Fibroblast of the aortic adventitia (primary cell): Measurements from ENCODE around the gene RHBDD3. TPM values are rescaled to one million over a fixed set of nuclear protein-coding genes. Genes with fewer than 3 reads are reported as not detected.
"Not testable (repeated sequence)": the region's sequence is repeated elsewhere in the genome, so short reads cannot be mapped to it uniquely, and the experiment has no call there.

Experiments
- DNase-seq: peaks from one replicate; pipeline ENCODE4 v3.0.0-alpha.2; 2010; ENCODE audit warnings: low read depth
- H3K4me3 ChIP-seq: 2 replicates; pipeline ENCODE4 v1.5.1; 2011; ENCODE audit warnings: low read depth, mild to moderate bottlenecking, control low read depth, low read length, moderate library complexity
- total RNA-seq: library from RNA; depleted of rRNA; stranded (reverse); fragments of >200 nt; gene quantifications from 2 replicates; pipeline ENCODE4 v1.2.3, GENCODE V29; 2012; ENCODE audit warnings: low replicate concordance
- TF ChIP-seq, protein P1 (sequence below): IDR thresholded peaks from 2 replicates; pipeline ENCODE4 v1.5.1; 2011; ENCODE audit warnings: mild to moderate bottlenecking, low read length, control low read depth, inconsistent platforms; ENCODE audit not compliant: insufficient read depth

Gene RHBDD3
- total RNA-seq, 1 donor = 22.0 TPM

DNA sequence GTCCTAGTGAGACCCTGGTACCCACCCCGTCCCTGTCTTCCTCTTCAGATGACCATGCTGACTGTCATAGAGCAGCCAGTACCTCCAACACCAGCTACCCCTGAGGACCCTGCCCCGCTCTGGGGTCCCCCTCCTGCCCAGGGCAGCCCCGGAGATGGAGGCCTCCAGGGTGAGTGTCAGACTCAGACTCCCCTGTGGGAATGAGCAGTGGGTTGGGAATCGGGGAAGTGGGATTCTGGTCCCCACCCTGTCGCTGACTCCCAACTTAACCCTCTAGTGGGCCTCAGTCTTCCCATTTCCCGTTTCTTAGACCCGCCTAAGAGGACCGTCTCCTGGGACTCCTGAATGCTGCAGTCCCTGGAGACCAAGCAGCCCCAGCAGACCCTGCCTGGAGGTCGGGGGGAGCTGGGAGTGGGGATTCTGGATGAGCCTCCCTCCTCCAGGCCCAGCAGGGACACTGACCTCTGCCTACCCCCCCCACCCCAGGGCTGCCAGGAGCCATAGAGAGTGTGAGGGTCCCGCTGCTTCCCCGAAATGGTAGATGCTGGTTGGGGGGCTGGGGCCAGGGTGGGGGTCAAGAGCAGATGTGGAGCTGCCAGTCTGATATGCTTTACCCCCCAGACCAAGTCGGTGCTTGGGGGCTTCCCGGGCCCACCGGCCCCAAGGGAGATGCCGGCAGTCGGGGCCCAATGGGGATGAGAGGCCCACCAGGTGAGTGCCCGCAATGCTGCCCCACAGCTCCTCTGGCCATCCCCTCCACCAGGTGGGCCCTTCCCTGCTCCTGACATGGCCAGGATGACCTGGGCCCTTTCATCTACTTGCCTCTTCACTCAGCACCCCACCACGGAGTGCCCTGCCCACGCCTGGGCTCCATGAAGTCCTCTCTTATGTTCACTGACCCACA is 36.6 kb downstream of the RHBDD3 start:
- no peak for DNase-seq
- TF ChIP-seq, protein P1, sequence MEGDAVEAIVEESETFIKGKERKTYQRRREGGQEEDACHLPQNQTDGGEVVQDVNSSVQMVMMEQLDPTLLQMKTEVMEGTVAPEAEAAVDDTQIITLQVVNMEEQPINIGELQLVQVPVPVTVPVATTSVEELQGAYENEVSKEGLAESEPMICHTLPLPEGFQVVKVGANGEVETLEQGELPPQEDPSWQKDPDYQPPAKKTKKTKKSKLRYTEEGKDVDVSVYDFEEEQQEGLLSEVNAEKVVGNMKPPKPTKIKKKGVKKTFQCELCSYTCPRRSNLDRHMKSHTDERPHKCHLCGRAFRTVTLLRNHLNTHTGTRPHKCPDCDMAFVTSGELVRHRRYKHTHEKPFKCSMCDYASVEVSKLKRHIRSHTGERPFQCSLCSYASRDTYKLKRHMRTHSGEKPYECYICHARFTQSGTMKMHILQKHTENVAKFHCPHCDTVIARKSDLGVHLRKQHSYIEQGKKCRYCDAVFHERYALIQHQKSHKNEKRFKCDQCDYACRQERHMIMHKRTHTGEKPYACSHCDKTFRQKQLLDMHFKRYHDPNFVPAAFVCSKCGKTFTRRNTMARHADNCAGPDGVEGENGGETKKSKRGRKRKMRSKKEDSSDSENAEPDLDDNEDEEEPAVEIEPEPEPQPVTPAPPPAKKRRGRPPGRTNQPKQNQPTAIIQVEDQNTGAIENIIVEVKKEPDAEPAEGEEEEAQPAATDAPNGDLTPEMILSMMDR = no peak
- H3K4me3 ChIP-seq = no peak overlapping the region

DNA sequence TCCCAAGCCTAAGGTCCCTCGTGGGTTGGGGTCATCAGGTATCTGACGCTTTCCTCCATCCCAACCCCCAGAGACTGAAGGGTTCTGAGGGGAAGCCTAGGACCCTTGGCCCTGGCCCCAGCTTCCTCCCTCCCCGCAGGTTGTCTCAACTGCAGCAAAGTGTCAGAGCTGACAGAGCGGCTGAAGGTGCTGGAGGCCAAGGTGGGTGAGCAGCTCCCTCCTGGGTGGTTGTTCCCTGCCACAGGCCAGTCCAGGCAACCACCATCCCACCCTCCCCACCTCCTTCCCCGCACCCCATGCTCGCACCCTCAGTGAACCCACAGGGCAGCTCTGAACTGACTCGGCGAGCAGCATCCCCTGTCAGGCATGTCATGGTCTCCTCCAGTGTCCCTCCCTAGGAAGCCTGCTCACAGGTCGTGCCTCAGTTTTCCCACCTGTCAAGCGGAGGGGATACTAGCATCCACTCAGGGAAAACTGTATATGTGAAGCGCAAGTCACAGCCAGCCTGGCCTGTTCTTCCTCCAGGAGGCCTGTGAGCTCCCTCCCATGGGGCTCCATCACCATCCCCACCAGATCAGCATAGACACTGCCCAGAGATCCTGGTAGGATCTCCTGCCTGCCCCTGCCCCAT is 41.3 kb downstream of the RHBDD3 start:
- TF ChIP-seq, protein P1 = no peak
- H3K4me3 ChIP-seq = no peak overlapping the region
- DNase-seq = no peak

DNA sequence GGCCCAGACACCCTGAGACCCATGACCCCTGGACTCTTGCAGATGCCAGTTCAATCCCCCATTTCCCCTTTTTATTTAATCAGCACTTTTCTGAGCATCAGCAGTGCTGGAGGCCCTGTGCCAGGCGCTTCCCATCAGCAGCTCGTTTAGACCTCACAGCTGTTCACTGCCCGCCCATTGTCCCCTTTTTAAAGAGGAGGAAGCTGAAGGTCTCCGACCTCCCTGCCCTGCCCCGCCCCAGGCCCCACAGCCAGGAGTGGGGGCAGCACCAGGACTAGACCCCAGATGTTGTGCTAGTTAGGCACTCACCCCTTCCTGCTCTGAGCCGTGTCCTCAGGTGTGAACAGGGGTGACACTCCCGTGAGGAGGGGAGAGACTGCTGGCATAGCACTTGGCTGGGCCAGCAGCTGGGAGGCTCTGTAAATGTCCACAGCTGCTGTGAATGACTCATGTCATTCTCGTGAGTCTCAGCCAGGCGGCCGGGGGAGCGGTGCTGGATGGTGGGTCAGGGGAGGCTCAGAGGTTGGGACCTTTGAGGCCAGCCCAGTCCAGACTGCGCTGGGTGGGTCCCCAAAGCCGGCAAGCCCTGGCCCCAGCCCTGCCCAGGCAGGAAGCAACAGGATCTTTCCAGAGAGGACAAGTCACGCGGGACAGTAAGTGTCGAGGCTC is 42.2 kb downstream of the RHBDD3 start:
- no peak overlapping the region for H3K4me3 ChIP-seq
- TF ChIP-seq, protein P1 = no peak
- DNase-seq = no peak

DNA sequence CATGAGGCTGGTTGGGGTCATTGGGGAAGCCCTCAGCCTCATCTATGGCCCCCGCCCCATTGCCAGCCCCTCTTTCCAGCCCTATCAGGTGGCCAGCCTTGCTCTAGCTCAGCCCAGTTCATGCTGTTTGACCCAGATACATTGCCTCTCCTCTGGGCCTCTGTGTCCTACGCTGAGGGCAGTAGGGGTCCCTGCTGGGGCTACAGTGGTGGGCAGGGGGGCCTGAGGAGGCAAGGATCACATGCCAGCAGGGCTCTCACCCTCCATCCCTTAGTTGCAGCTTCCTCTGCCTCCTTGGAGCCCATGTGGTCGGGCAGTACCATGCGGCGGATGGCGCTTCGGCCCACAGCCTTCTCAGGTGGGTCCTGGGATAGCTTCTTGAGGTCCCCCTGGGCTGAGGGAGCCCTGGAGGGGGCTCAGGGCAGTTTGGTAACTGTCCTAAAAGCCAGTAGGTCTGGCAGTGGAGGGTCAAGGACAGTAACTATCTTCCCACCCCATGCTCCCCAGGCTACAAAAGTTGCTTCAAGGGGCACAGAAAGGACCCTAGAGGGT is 42.8 kb downstream of the RHBDD3 start:
- no peak for DNase-seq
- no peak overlapping the region for H3K4me3 ChIP-seq
- TF ChIP-seq, protein P1 = no peak

DNA sequence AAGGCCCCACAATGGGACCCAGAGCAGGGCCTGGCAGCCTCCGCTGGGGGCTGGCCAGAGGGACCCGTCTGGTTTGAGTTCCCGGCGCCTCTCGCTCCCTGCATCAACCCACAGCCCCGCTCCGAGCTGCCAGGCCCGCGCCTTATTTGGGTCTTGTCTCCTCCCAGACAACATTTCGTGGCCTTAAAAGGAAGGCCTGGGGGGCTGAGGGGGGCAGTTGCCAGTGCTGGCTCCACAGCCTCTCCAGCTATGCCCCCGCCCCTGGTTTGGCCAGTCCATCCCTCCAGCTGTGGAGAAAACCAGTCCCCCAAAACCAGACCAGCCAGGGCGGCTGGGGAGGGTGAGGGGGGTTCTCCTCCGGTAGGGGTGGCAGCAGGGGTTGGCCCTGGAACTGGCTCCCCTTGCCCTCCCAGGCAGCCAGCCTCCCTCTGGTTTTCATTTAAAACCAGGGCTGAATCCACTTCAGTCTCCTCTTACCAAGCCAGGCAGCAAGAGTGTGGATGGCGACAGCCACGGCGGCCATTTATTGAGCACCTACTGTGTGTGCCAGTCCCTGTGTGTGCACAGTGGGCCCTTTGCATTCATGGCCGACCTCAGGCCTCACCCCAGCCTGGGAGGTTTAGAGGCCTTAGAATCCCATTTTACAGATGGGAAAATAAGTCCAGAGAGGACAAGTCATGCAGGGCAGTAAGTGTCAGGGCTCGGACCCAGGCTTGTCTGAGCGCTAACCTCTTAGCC is 43.5 kb downstream of the RHBDD3 start:
- DNase-seq = no peak
- TF ChIP-seq, protein P1 = no peak
- H3K4me3 ChIP-seq = no peak overlapping the region

DNA sequence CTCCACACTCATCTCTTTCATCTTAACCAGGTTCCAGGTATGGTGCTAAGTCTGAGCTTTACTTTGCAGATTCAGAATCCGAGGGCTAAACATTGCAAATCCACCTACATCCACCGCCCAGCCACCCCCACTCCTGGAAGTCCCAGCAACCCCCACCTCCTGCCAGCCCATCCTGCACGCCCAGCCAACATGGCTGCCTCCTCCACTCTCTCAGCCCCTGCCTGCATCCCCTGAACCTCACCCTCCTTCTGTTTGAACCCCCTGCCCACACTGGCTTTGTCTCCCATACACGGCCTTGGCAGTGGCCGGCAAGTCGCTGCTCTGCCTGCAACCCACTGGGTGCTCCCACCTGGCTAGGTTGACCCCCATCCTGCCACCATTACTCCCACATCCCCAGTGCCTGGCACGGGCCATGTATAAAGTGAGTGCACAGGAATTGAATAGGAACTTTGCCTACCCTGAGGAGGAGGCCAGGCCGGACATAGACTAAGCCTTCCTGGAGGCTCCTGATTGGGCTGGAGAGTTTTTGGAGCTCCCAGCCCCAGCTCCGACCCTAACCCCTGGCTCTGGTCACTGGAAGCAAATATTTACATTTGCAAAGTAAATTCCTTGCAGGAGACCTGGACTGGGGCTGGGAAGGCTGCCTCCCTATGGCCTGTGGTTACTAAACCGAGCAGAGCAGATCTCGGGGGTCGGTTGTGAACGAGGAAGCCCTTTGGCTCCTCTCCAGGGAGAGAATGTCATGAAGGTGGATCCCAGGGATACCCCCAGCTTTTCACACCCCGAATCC is 47.7 kb downstream of the RHBDD3 start:
- TF ChIP-seq, protein P1 = no peak
- DNase-seq = no peak
- H3K4me3 ChIP-seq = no peak overlapping the region

DNA sequence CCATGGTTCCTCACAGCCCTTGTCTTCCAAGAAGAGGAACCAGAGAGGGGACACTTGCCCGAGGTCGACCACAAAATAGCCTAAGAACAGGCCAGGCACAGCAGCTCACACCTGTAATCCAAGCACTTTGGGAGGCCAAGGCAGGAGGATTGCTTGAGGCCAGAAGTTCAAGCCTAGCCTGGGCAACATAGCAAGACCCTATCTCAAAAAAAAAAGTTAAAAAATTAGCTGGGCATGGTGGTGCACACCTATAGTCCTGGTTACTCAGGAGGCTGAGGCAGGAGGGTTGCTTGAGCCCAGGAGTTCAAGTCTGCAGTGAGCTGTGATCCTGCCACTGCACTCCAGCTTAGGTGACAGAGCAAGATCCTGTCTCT is 48.4 kb downstream of the RHBDD3 start:
- H3K4me3 ChIP-seq, DNase-seq: not testable (repeated sequence)
